Measurements from ENCODE around the gene GALP.

Gene GALP

DNA sequence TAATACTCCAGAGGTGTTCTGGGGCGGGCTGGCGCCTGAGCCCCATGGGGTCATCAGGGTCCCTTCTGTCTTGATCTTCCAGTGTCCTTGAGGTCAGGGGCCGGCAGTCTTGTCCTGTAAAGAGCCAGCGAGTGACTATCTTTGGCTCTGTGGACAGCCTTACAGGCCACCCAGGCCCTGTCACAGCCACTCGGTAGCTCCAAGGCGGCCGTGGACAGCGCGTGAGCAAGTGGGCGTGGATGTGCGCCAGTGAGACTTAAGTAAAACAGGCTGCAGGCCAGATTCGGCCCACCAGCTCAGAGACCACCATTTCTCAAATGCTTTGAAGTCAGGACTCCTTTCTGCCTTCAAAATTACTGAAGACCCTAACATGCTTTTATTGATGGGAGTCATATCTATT is 31.0 kb upstream of the GALP start:
- Histone ChIP-seq H2AFZ (ENCODE audit: low read depth, low read length) (no peak overlapping the region), H3K9me3 (ENCODE audit: insufficient read depth, low read length) (no peaks in the 10 kb centered on the region), H3K4me3 (ENCODE audit: low read length) (no peak overlapping the region), H3K36me3 (replicated peaks; ENCODE audit: low read depth, low read length) (peaks cover 28% of the 10 kb centered on the region), H3K4me2 (ENCODE audit: low read length) (no peak overlapping the region), H3K27ac (ENCODE audit: low read length) (no peak overlapping the region), H3K4me1 (ENCODE audit: low read length) (peaks cover 15% of the 10 kb centered on the region), H3K27me3 (ENCODE audit: low read depth, low read length) (no peaks in the 10 kb centered on the region), H3K79me2 (ENCODE audit: low read length) (peaks cover 56% of the 10 kb centered on the region), H4K20me1 (ENCODE audit: insufficient read depth, low read length) (0 out of 2 replicates have a peak, but pooled peaks cover 3% of the 10 kb centered on the region), H3K9ac (ENCODE audit: low read length) (no peak overlapping the region)
- TF ChIP-seq CTCF (IDR thresholded peaks at IDR 0.05; ENCODE audit: low read depth, low read length) (no peak), EZH2phosphoT487 (IDR thresholded peaks at IDR 0.05; ENCODE audit: low read depth) (no peak)

DNA sequence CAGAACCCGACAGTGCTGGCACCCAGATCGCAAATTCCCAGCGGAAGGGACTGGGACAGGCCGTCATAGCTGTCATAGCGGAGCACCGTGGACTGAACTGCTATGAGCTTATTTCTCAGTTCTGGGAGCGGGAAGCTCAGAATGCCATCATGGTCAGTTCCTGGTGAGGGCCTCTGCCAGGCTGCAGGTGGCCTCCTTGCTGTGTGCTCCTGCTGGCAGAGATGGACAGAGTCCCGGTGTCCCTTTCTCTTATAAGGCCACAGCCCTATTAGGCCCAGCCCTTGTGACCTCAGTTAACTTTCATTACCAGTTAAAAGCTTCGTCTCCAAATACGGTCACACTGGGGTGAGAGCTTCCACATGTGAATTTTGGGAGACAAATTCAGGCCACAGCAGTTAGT is 30.1 kb upstream of the GALP start:
- no peak overlapping the region for H3K9ac ChIP-seq (ENCODE audit: low read length)
- no peaks in the 10 kb centered on the region for H3K27me3 ChIP-seq (ENCODE audit: low read depth, low read length)
- H3K4me2 ChIP-seq (ENCODE audit: low read length), result no peak overlapping the region
- no peak for TF ChIP-seq CTCF (IDR thresholded peaks at IDR 0.05; ENCODE audit: low read depth, low read length)
- no peak for TF ChIP-seq EZH2phosphoT487 (IDR thresholded peaks at IDR 0.05; ENCODE audit: low read depth)
- peaks cover 6% of the 10 kb centered on the region; the same call in 1 of the 2 replicates for H4K20me1 ChIP-seq (ENCODE audit: insufficient read depth, low read length)
- peaks cover 11% of the 10 kb centered on the region for H3K4me1 ChIP-seq (ENCODE audit: low read length)
- no peaks in the 10 kb centered on the region for H3K9me3 ChIP-seq (ENCODE audit: insufficient read depth, low read length)
- peaks cover 59% of the 10 kb centered on the region for H3K79me2 ChIP-seq (ENCODE audit: low read length)
- H3K4me3 ChIP-seq (ENCODE audit: low read length), result no peak overlapping the region
- H2AFZ ChIP-seq (ENCODE audit: low read depth, low read length), result no peak overlapping the region
- H3K27ac ChIP-seq (ENCODE audit: low read length), result no peak overlapping the region
- peaks cover 33% of the 10 kb centered on the region for H3K36me3 ChIP-seq (replicated peaks; ENCODE audit: low read depth, low read length)

GRCh38 chr19:56146904-56147303 is 28.9 kb upstream of the GALP start:
- Histone ChIP-seq H3K9me3 (ENCODE audit: insufficient read depth, low read length) (no peaks in the 10 kb centered on the region), H3K36me3 (replicated peaks; ENCODE audit: low read depth, low read length) (peaks cover 33% of the 10 kb centered on the region), H3K4me3 (ENCODE audit: low read length) (no peak overlapping the region), H4K20me1 (ENCODE audit: insufficient read depth, low read length) (peaks cover 9% of the 10 kb centered on the region; the same call in 1 of the 2 replicates), H3K27me3 (ENCODE audit: low read depth, low read length) (no peaks in the 10 kb centered on the region), H3K4me1 (ENCODE audit: low read length) (peaks cover 8% of the 10 kb centered on the region), H3K79me2 (ENCODE audit: low read length) (peaks cover 59% of the 10 kb centered on the region), H2AFZ (ENCODE audit: low read depth, low read length) (no peak overlapping the region), H3K4me2 (ENCODE audit: low read length) (no peak overlapping the region), H3K27ac (ENCODE audit: low read length) (no peak overlapping the region), H3K9ac (ENCODE audit: low read length) (no peak overlapping the region)
- TF ChIP-seq EZH2phosphoT487 (IDR thresholded peaks at IDR 0.05; ENCODE audit: low read depth), result no peak
- TF ChIP-seq CTCF (IDR thresholded peaks at IDR 0.05; ENCODE audit: low read depth, low read length), result no peak

- H3K4me3 ChIP-seq (ENCODE audit: low read length), result no peak overlapping the region
- no peak overlapping the region for H3K9ac ChIP-seq (ENCODE audit: low read length)
- H3K36me3 ChIP-seq (replicated peaks; ENCODE audit: low read depth, low read length), result peaks cover 33% of the 10 kb centered on the region
- H3K9me3 ChIP-seq (ENCODE audit: insufficient read depth, low read length), result no peaks in the 10 kb centered on the region
- H3K4me2 ChIP-seq (ENCODE audit: low read length), result no peak overlapping the region
- H3K79me2 ChIP-seq (ENCODE audit: low read length), result peaks cover 56% of the 10 kb centered on the region
- H3K4me1 ChIP-seq (ENCODE audit: low read length), result 0 out of 2 replicates have a peak, but pooled peaks cover 4% of the 10 kb centered on the region
- no peak overlapping the region for H2AFZ ChIP-seq (ENCODE audit: low read depth, low read length)
- H3K27me3 ChIP-seq (ENCODE audit: low read depth, low read length), result no peaks in the 10 kb centered on the region
- no peak for TF ChIP-seq EZH2phosphoT487 (IDR thresholded peaks at IDR 0.05; ENCODE audit: low read depth)
- no peak for TF ChIP-seq CTCF (IDR thresholded peaks at IDR 0.05; ENCODE audit: low read depth, low read length)
- H4K20me1 ChIP-seq (ENCODE audit: insufficient read depth, low read length), result peaks cover 9% of the 10 kb centered on the region; the same call in 1 of the 2 replicates
- H3K27ac ChIP-seq (ENCODE audit: low read length), result no peak overlapping the region
Observed at GRCh38 chr19:56147307-56147706, 28.5 kb upstream of the GALP start.
